Measurements from ENCODE around the gene AMT.

The AMT gene

GRCh38 chr3:49387721-49388120, 34.6 kb downstream of the AMT start:
- DNase-seq, result no peak

DNA sequence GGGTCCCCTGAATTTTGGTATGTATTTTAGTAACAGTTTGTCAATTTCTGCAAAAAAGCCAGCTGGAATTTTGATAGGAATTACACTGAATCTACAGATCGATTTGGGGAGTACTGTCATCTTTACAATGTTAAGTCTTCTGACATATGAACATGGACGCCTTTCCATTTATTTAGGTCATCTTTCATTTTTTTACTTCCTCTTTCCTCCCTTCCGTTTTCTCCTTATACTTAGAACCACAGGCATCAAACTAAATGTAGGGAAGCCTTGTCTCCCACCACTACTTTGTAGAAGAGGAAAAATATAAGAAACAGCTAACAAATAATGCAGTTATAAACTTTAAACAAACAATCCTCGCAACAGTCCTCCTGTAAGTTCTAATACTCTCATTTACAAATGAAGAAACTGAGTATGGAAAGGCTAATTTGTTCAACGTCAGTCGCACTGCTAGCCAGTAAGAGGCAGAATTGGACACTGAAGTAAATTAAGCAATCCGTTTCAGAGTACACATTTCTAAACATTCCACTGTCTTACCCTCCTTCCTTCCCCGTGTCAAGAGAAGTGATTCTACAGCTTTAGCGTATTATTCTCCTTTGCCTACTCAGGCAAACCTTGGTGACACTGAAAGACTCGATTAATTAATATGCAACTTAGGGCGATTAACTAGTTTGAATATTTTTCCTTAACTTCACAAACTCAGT, 36.1 kb downstream of the AMT start:
- no peak for DNase-seq

GRCh38 chr3:49385617-49386016, 36.7 kb downstream of the AMT start:
- DNase-seq, result no peak

DNA sequence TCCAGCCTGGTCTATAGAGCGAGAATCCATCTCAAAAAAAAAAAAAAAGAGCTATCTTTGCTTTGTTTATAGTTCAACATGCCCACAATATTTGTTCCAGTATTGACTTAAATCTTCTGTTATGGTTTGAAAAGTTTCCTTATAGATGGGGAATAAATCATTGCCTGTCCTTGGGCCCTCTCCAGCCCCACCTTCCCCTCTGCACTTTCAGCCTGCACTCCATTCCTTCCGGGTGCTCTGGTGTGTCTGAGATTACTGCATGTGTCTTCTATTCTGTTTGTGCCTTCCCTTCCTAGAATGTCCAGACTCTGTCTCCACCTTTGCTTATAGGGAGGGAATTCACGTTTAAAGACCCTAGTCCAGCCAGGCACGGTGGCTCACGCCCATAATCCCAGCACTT, 38.9 kb downstream of the AMT start:
- DNase-seq, result no peak

DNA sequence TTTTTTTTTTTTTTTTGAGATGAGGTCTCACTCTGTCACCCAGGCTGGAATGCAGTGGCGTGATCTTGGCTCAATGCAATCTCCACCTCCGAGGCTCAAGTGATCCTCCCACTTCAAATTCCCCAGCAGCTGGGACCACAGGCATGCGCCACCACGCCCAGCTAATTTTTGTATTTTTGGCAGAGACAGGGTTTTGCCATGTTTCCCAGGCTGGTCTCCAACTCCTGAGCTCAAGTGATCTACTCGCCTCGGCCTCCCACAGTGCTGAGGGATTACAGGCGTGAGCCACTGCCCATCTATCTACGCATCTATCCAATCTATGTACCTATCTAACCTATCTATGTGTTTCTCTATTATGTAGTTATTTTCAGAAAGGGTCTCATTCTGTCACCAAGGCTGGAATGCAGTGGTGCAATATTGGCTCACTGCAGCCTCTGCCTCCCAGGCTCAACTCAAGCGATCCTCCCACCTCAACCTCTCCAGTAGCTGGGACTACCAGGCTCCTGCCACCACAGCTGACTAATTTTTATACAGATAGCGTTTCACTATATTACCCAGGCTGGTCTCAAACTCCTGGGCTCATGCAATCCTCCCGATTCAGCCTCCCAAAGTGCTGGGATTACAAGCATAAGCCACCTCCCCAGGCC, 43.9 kb downstream of the AMT start:
- no peak for DNase-seq

DNA sequence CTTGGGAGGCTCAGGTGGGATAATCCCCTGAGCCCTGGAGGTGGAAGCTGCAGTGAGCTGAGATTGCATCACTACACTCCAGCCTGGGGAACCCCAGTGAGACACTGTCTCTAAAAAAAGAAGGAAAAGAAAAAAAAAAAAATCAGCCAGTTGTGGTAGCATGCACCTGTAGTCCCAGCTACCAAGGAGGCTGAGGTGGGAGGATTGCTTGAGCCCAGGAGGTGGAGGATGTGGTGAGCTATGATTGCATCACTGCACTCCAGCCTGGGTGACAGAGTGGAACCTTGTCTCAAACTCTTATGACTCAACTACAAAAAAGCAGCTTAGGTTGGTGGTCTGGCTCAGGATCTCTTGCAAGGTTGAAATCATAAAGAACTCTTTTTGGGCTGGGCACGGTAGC, 44.8 kb downstream of the AMT start:
- no peak for DNase-seq

- no peak for DNase-seq
Measured at GRCh38 chr3:49371946-49372345, 50.3 kb downstream of the AMT start.

GRCh38 chr3:49370585-49371290, 51.5 kb downstream of the AMT start:
- no peak for DNase-seq

All from NCI-H1436 treated with DMSO at 0.1 percent for 48 hours (cell line).